Measurements from ENCODE around the gene KBTBD3. TPM values are rescaled to one million over a fixed set of nuclear protein-coding genes. Genes with fewer than 3 reads are reported as not detected.

The KBTBD3 gene
- total and polyA plus RNA-seq, 2 of the 4 experiments (the other 2 are of a cell fraction), result 1.6 to 1.7 TPM

Other genes with a start within 250 kb of the KBTBD3 start
- gene MSANTD4, start 55.1 kb downstream of the KBTBD3 start, total RNA-seq (2012; rRNA removed), result 18.8 and 30.3 TPM in 2 replicates
- gene MSANTD4, start 55.1 kb downstream of the KBTBD3 start, polyA plus RNA-seq (2012; rRNA removed), result 6.3 and 9.4 TPM in 2 replicates
- 56.3 and 72.2 TPM in 2 replicates for gene AASDHPPT, start 315 bp upstream of the KBTBD3 start, total RNA-seq (2012; rRNA removed)
- 19.6 and 22.0 TPM in 2 replicates for gene AASDHPPT, start 315 bp upstream of the KBTBD3 start, polyA plus RNA-seq (2012; rRNA removed)

All from IMR-90 (cell line).